IPS-20b (cell line): ENCODE results near the gene MARS1.

Experiments used
- H3K27ac ChIP-seq: one replicate; pipeline ENCODE4 v1.5.1; 2013; ENCODE audit warnings: low read length
- H3K27me3 ChIP-seq: 2 replicates; pipeline ENCODE4 v1.6.1; 2013; ENCODE audit warnings: mild to moderate bottlenecking, low read length, inconsistent platforms; ENCODE audit not compliant: insufficient read depth
- H3K36me3 ChIP-seq: 2 replicates; pipeline ENCODE4 v1.6.1; 2013; ENCODE audit warnings: low read depth, mild to moderate bottlenecking, inconsistent platforms, low read length, moderate library complexity; ENCODE audit not compliant: insufficient read depth
- H3K4me1 ChIP-seq: 2 replicates; pipeline ENCODE4 v1.6.1; 2013; ENCODE audit warnings: mild to moderate bottlenecking, control low read depth, inconsistent platforms, low read length, moderate library complexity; ENCODE audit not compliant: insufficient read depth
- H3K4me3 ChIP-seq: 2 replicates; pipeline ENCODE4 v1.5.1; 2013; ENCODE audit warnings: mild to moderate bottlenecking, low read length, inconsistent platforms
- H3K9ac ChIP-seq: 2 replicates; pipeline ENCODE4 v1.6.1; 2013; ENCODE audit warnings: low read depth, mild to moderate bottlenecking, inconsistent platforms, low read length, moderate library complexity
- H3K9me3 ChIP-seq: 2 replicates; pipeline ENCODE4 v1.6.1; 2013; ENCODE audit warnings: mild to moderate bottlenecking, low read depth, low read length, inconsistent platforms; ENCODE audit not compliant: insufficient read depth

Gene MARS1

GRCh38 chr12:57451233-57451778, 36.6 kb upstream of the MARS1 start:
- Histone ChIP-seq H3K36me3 (no peaks in the 10 kb centered on the region), H3K27ac (no peak overlapping the region), H3K27me3 (peaks cover 6% of the 10 kb centered on the region; the same call in 1 of the 2 replicates), H3K4me1 (peaks cover 25% of the 10 kb centered on the region), H3K9ac (no peak overlapping the region), H3K9me3 (no peaks in the 10 kb centered on the region), H3K4me3 (no peak overlapping the region)

DNA sequence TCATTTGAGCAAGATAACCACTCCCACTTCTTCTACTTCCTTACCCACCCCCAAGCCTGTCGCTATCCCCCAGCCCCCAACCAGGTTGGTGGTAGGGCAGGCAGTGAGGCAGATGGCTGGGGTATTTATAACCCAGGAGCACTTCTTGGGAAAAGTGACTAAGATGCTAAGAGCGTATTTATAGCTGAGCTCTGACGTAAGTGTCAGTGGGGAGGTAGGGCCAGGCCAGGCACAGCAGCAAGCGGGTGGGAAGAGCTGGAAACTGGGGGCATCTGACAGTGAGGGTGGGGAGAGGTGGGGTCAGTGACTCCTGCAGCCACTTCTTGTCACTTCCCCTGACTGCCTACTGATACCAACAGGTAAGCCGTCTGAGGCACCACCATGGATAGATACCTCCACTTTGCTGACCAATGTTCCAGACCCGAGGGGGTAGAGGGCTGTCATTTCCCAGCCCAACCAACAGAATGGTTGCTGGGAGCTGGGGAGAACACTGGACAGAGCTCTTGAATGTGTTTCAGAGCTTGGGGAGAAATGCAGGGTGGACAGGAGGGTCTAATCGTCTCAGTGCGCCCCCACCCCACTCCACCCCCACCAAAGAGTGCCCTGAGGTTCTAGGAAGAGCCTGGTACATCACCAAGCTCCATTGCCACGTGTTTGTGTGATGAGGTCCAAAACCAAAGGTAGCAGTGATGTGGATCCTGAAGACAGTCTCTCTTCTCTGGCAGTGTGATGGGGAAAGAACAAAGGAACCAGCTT, 35.5 kb upstream of the MARS1 start:
- Histone ChIP-seq H3K27ac (no peak overlapping the region), H3K36me3 (no peaks in the 10 kb centered on the region), H3K4me3 (no peak overlapping the region), H3K9ac (no peak overlapping the region; the same call in 1 of the 2 replicates), H3K27me3 (peaks cover 6% of the 10 kb centered on the region), H3K4me1 (peaks cover 25% of the 10 kb centered on the region), H3K9me3 (no peaks in the 10 kb centered on the region)

- Histone ChIP-seq H3K4me1 (peaks cover 25% of the 10 kb centered on the region), H3K9me3 (no peaks in the 10 kb centered on the region), H3K36me3 (no peaks in the 10 kb centered on the region), H3K27me3 (peaks cover 6% of the 10 kb centered on the region), H3K27ac (no peak overlapping the region), H3K4me3 (no peak overlapping the region), H3K9ac (no peak overlapping the region)
Measured at GRCh38 chr12:57452937-57453509, 34.8 kb upstream of the MARS1 start.

DNA sequence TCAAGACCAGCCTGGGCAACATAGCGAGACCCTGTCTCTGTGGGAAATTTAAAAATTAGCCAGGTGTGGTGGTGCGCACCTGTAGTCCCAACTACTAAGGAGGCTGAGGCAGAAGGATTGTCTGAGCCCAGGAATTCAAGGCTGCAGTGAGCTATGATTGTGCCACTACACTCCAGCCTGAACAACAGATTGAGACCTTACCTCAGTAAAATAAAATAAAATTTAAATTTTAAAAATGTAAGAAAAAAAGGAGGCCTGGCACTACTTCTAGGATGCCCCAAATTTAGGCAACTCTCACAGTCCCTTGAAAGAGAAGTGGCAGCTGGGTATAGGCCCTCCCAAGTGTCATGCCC, 33.7 kb upstream of the MARS1 start:
- Histone ChIP-seq H3K4me1 (peaks cover 32% of the 10 kb centered on the region), H3K36me3 (no peaks in the 10 kb centered on the region), H3K9ac (peak overlapping the region; percentile 86; the same call in 1 of the 2 replicates), H3K9me3 (no peaks in the 10 kb centered on the region), H3K27me3 (peaks cover 6% of the 10 kb centered on the region), H3K27ac (peak overlapping the region; percentile 96), H3K4me3 (no peak overlapping the region)

- Histone ChIP-seq H3K4me3 (peak within 1 kb of the TSS; percentile 57), H3K9ac (peak within 1 kb of the TSS; percentile 86), H3K27me3 (peaks cover 6% of the 10 kb centered on the region), H3K9me3 (no peaks in the 10 kb centered on the region), H3K27ac (peak within 1 kb of the TSS; percentile 96), H3K4me1 (peaks cover 32% of the 10 kb centered on the region), H3K36me3 (no peaks in the 10 kb centered on the region)
Measured at GRCh38 chr12:57454566-57455373, 33.1 kb upstream of the MARS1 start, which contains the start of gene INHBE. Gene INHBE, plus strand, starts transcription at chr12:57455307. Its CDS starts 230 bp downstream, at chr12:57455537.

- Histone ChIP-seq H3K9ac (peak overlapping the region; percentile 67; the same call in 1 of the 2 replicates), H3K36me3 (no peaks in the 10 kb centered on the region), H3K4me3 (peak overlapping the region; percentile 57), H3K27me3 (peaks cover 11% of the 10 kb centered on the region), H3K27ac (peak overlapping the region; percentile 12), H3K9me3 (no peaks in the 10 kb centered on the region), H3K4me1 (peaks cover 32% of the 10 kb centered on the region)
Measured at GRCh38 chr12:57455374-57456144, 32.3 kb upstream of the MARS1 start.

- H3K36me3 ChIP-seq = no peaks in the 10 kb centered on the region
- H3K27ac ChIP-seq = no peak overlapping the region
- peaks cover 32% of the 10 kb centered on the region for H3K4me1 ChIP-seq
- peak overlapping the region; percentile 57 for H3K4me3 ChIP-seq
- no peaks in the 10 kb centered on the region for H3K9me3 ChIP-seq
- H3K9ac ChIP-seq = peak overlapping the region; percentile 67; the same call in 1 of the 2 replicates
- H3K27me3 ChIP-seq = peaks cover 11% of the 10 kb centered on the region
Measured at GRCh38 chr12:57456145-57456700, 31.6 kb upstream of the MARS1 start.

GRCh38 chr12:57456737-57457490, 31.0 kb upstream of the MARS1 start:
- H3K4me3 ChIP-seq = no peak overlapping the region

DNA sequence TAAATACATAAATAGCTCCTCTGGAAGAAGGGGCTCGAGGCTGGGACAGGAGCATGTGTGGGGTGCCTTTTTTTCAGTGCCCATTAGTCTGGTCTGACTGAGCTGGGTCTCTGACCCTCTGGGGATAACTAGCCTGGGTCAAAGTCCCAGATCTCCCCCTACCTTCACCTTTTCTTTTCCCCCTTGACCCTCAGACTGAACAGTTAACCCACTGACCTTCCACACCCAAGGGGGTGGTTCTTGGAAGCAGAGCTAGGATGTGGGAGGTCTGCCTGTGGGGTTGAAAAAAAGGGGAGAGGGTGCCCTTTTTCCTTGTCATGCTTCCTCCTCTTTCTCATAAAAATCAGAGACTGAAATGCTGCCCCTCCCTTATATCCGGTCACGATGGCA, 29.2 kb upstream of the MARS1 start:
- H3K27ac ChIP-seq = no peak overlapping the region
- peak overlapping the region; percentile 66; the same call in 1 of the 2 replicates for H3K9ac ChIP-seq
- H3K36me3 ChIP-seq = no peaks in the 10 kb centered on the region
- H3K4me3 ChIP-seq = peak overlapping the region; percentile 89
- peaks cover 21% of the 10 kb centered on the region for H3K4me1 ChIP-seq
- H3K9me3 ChIP-seq = no peaks in the 10 kb centered on the region
- H3K27me3 ChIP-seq = peaks cover 20% of the 10 kb centered on the region

More at GRCh38 chr12:57456737-57457490, 31.0 kb upstream of the MARS1 start:
- Histone ChIP-seq H3K4me1 (peaks cover 29% of the 10 kb centered on the region), H3K27me3 (peaks cover 11% of the 10 kb centered on the region), H3K9me3 (no peaks in the 10 kb centered on the region), H3K9ac (no peak overlapping the region), H3K36me3 (no peaks in the 10 kb centered on the region), H3K27ac (no peak overlapping the region)

DNA sequence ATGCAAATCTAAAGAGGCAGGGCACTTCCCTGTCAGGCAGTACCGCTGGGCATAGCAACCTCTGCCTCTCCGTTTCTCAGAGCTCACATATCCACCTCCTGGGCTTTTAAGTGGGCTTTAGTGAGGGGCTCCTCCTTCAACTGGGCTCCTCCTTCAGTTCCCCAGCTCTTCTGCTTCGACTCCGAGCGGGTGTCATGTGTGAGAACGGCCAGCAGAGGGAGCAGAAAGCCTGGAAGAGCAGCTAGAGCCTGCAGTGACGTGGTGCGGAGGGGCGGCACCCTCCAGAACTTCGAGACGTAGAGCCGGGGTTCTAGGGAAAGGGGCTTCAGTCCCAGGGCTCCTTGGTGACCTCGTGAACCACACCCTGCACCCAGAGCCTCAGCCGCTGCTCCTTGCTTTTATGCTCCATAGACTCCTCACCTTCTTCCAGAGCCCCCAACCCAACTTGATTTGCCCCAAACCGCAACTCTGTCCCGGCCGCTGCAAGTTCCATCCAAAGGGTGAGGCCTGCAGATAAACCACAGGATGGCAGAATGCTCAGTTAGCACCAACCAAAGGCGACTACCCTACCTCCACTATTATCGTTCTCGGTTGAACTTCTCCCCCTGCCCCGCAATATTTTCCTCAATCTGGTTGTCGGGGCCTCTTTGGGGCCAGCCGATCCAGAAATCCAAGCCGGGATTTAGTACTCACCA, 28.7 kb upstream of the MARS1 start:
- Histone ChIP-seq H3K9me3 (no peaks in the 10 kb centered on the region), H3K27ac (peak overlapping the region; percentile 27), H3K4me3 (peak overlapping the region; percentile 89), H3K36me3 (no peaks in the 10 kb centered on the region), H3K4me1 (peaks cover 21% of the 10 kb centered on the region), H3K9ac (peak overlapping the region; percentile 66; the same call in 1 of the 2 replicates), H3K27me3 (peaks cover 24% of the 10 kb centered on the region)
